Activated gamma-delta T cell (primary cell): ENCODE data around the gene CFLAR.
"Not testable (repeated sequence)": the region's sequence is repeated elsewhere in the genome, so short reads cannot be mapped to it uniquely, and the experiment has no call there.

Experiments used
- DNase-seq: peaks from one replicate; lab custom pipeline; 2025; lab: John Stamatoyannopoulos, UW
- total RNA-seq, 2 donors: gene quantifications; one replicate each; lab custom pipeline; 2026; lab: John Stamatoyannopoulos, UW

The CFLAR gene
- total RNA-seq: 493 to 557 reads per million in 2 donors

DNA sequence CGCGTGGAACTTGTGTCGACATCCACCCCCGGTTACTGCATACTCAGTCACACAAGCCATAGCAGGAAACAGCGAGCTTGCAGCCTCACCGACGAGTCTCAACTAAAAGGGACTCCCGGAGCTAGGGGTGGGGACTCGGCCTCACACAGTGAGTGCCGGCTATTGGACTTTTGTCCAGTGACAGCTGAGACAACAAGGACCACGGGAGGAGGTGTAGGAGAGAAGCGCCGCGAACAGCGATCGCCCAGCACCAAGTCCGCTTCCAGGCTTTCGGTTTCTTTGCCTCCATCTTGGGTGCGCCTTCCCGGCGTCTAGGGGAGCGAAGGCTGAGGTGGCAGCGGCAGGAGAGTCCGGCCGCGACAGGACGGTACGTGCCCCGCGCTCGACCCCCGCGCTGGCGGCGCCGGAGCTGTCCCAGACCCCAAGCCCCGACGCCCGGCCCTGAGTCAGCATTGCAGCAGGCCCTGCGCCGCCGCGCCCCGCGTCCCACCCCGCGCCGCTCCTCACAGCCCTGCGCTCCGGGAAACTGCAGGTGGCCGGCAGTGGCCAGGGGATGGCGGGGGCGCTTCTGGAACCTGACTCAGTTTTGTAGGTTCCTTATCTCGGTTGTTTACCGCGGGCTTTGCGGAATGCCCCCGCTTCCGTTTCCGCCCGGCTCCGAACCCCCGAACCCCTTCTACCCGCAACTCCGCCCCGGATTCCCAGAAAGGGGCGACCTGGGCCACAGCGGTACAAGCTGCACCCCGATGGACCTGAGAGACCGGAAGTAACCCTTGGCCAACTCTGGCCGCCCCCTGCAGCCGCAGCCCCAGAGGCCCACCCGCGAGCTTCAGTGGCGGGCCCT lies at the start of gene CFLAR:
TSS of gene CFLAR (plus strand) at position 50 of the 844 bp plus-strand sequence. CDS start 13,702 bp downstream, outside the sequence.
- peak; percentile 75 for DNase-seq

DNA sequence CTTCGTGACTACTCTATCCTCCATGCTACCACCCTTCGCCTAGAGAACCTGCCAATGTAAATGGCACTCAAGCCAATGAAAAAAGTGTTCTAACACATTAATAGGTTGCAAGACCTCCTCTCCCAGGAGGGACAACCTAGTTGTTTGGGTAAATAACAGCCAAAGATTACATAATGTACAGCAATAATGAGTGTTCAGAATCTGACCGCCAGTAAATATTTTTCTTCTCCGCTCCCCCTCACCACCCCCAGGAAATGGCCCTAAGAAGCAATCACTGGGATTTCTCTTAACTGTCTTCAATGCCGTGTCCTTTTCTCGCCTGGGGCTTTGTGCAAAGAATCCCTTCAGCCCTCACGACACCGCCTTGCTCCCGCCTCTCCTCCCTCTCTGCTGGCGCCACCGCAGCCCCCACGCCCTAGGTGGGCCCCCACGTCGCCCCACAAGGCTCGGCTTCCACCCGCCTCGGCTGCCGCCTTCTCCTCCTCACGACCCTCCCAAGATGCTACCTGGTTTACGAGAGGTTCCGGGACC lies 45.0 kb upstream of the CFLAR start:
- peak; percentile 56 for DNase-seq

DNA sequence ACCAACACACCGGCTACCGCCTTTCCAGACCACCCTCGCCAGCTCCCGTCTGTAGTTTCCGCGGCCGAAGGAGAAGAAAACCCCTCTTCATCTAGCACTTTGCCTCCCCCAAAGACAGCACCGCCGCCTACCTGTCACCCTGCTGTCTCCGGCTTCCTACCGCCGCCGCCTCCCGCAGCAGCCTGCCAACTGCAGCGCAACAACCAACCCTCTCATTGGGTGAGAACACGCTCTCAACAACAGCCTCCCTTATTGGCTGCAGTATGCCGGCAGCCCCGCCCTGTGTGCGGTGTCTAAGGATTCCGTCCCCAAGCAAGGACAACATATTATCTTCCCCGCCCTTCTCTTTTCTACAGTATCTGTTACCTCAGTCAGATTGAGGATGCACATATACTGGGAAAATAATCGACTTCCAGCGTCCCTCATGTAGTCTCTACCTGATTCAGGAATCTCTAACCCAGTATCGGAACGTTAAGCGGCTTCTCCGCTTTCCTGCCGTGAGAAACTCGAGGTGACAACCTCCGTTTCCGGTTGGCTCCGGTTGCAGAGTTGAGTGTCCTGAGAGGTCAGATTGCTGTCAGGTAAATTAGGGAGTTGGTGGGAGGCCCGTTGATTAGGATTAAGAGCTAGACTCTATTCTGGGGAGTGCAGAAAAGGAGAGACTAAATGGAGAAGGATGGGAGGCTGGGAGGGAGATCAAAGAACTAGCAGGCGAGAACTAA lies 44.3 kb upstream of the CFLAR start, which contains the start of the genes HYCC2 and NDUFB3:
TSS of gene HYCC2 (minus strand) at position 193 of the 722 bp plus-strand sequence. CDS start 47,662 bp downstream, outside the sequence.
TSS of gene NDUFB3 (plus strand) at position 523 of the 722 bp plus-strand sequence. CDS start 6,882 bp downstream, outside the sequence.
- peak; percentile 78 for DNase-seq

DNA sequence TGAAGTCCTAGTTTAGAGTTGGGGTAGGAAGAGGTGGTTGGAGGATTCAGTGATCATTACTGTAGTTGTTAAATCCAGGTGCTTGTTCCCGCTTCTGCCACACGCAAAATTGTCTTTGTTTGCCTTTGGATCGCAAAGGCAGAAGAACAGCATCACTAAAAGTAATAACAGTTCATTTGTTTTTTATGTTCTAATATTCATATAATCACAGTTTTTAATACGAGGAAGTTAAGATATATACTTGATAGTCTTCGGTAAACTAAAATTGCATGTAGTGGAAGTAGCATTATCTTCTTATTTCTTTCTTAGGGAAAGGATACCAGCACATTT lies 43.8 kb upstream of the CFLAR start:
- no peak for DNase-seq

DNA sequence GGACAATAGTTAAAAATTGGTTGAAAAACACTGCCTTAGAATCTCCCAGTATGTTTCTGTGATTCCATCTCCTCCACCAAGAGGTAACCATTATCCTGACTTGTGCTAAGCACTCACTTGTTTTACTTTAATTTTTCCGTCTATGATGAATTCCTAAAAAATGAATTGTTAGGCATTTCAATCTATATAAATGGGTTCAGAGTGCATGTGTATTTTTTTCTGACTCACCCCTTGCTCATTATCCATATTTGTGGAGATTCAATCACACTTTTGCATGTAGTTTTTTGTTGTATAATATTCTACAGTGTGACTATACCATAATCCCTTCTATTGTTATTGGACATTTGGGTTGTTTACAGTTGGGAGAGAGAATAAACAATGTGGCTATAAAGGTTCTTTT lies 42.9 kb upstream of the CFLAR start:
- no peak for DNase-seq

DNA sequence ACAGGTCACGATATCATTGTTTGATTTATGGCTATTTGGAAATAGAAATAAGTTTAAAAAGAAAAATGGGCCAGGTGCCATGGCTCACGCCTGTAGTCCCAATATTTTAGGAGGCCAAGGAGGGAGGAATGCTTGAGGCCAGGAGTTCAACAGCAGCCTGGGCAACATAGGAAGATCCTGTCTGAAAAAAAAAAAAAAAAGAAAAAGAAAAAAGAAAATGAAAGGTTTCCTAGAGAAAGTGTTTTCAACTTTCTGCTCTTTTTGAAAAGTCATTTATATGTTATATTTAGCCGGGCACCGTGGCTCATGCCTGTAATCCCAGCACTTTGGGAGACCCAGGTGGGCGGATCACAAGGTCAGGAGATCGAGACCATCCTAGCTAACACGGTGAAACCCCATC lies 41.0 kb upstream of the CFLAR start:
- no peak for DNase-seq

DNA sequence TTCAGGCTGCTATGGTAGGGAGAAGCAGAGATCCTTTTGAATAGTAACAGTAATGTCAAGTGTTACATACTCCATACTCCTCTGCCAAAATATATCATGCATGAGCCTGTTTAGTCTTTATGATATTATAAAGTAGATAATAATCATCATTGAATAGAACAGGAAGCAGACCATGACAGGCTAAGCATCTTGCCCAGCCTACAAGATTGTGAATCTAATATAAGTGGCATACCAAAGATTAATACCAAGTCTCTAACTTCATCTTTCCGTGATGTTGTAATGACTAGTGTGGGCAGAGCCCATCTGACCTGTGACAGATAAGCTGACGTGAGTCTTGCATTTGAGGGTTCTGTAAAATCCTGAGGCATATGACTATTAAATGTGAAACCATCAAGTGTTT lies 31.1 kb upstream of the CFLAR start:
- no peak for DNase-seq

DNA sequence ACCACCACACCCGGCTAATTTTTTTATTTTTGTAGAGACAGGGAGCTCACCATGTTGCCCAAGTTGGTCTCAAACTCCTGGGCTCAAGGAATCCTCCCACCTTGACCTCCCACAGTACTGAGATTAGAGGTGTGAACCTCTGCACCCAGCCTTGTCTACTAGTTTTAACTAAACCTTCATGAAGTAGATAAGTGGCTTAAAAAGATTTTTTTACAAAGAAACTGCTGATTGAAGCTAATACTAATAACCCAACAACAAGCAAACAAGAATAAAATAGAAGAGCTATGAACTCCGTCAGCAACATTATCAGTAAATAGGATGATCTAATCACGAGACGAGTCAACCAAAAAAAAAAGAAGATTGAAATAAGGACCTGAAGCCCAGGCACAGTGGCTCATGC lies 25.4 kb upstream of the CFLAR start:
- no peak for DNase-seq

DNA sequence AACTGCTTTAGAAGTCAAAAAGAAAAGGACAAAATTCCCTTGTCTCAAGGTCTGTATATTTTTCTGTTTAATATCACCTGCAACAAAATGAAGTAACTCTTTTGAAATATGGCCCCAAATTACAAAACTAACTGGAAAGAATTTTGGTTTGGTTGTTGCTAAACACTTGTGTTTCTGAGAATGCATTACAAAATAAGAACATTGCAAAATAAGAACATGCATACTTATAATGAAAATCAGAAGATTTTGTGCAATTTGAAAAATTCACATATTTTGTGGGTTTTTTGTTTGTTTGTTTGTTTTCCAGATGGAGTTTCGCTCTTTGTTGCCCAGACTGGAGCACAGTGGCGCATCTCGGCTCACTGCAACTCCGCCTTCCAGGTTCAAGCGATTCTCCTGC lies 22.4 kb upstream of the CFLAR start:
- DNase-seq: no peak

DNA sequence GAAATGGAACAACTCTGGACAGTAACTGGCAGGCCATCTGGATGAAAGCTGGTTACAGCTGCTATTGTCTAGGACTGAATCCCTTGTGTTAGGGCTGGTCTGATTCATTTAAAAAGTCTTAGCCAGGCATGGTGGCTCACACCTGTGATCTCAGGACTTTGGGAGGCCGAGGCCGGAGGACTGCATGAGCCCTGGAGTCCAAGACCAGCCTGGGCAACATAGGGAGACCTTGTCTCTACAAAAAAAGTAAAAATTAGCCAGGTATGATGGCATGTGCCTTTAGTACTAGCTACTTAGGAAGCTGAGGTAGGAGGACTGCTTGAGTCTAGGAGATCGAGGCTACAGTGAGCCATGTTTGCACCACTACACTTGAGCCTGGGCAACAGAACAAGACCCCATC lies 15.5 kb upstream of the CFLAR start:
- no peak for DNase-seq

DNA sequence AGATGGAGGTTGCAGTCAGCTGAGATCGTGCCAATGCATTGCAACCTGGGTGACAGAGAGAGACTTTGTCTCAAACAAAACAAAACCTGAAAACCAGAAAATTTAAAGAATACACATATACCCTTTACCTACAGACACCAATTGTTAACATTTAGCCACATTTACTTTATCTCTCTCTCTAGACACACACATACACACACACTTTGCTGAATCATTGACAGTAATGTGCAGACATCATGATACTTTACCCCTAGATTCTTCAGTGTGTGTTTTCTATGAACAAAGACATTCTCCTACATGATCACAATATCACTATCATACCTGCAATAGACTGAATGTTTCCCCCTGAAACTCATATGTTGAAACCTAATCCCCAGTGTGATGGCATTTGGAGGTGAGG lies 10.2 kb upstream of the CFLAR start:
- no peak for DNase-seq

DNA sequence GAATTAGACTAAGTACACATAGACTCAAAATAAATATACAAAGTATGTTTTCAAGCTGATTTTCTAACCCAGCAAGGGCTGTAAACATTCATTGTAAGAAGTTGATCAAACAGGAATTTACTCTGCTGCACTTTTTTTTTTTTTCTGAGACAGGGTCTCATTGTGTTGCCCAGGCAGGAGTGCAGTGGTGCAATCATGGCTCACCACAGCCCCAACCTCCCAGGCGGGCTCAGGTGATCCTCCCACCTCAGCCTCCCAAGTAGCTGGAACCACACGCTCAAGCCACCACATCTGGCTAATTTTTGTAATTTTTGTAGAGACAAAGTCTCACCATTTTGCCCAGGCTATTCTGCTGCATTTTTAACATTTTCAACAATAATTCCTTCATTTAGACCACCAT lies 8.3 kb upstream of the CFLAR start:
- DNase-seq: no peak

DNA sequence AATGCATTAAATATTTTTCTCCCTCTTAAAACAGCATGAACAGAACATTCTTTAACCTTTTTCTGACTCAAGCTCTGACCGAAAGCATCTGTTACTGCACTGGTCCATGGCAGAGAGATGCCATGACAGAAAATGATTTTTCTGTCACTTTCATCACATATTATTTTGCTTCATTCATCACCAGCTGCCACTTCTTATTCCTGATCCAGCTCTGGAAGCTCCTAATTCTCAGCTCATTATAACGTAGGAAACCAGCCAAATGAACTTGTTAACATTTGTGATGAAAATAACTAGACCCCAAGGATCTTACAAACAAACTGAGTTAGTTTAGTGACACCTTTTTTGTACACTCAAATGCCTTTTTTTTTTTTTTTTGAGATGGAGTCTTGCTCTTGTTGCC lies 7.6 kb upstream of the CFLAR start:
- no peak for DNase-seq

DNA sequence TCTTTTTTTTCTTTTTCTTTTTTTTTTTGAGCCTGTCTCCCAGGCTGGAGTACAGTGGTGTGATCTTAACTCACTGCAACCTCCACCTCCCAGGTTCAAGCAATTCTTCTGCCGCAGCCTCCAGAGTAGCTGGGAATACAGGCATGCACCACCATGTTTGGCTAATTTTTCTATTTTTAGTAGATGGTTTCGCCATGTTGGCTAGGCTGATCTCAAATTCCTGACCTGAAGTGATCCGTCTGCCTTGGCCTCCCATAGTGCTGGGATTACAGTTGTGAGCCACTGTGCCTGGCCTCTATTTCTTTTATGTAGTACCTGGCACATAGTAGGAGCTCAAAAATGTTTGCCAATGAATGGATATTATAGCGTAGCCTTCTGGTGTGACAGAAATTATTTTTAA lies 6.8 kb upstream of the CFLAR start:
- DNase-seq: no peak

DNA sequence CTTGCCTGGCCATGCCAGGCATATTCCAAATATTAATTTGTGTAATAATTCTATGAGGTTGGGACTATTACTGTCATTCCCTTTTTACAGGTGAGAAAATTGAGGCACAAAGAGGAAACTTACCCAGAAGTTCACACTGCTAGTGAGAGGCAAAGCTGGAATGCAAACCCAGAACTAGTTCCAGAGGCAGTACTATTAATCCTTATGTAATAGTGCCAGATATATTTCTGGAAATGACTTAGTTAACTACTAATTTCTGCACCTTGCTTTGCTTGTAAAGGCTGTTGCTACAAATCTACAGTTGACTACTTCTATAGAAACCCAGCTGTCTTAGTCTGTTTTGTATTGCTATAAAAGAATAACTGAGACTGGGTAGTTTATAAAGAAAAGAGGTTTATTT lies 5.3 kb upstream of the CFLAR start:
- DNase-seq: no peak

DNA sequence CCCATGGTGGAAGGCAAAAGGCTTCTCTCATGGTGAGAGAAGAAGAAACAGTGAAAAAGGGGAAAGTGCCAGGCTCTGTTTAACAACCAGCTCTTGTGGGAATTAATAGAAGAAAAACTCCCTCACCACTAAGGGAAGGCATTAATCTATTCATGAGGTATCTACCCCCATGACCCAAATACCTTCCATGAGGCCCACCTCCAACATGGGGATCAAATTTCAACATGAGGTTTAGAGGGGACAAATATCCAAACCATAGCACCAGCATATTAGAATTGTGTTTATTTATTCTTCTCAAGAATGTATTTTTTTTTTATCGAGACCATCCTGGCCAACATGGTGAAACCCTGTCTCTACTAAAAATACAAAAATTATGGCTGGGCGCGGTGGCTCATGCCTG lies 4.9 kb upstream of the CFLAR start:
- DNase-seq: no peak

DNA sequence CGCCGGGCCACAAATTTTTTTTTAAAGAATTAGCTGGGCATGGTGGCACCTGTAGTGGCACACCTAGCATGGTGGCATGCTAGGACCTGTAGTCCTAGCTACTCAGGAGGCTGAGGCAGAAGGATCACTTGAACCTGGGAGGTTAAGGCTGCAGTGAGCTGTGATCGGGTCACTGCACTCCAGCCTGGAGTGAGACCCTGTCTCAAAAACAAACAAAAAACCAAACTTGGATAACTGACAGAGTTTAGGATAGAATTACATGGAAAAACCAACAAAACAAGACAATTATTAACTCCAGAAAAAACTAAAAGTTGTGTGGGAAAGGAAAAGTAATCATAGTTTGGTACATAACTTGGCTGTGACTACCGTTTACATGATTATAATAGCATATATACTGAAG lies 1.6 kb upstream of the CFLAR start:
- no peak for DNase-seq

DNA sequence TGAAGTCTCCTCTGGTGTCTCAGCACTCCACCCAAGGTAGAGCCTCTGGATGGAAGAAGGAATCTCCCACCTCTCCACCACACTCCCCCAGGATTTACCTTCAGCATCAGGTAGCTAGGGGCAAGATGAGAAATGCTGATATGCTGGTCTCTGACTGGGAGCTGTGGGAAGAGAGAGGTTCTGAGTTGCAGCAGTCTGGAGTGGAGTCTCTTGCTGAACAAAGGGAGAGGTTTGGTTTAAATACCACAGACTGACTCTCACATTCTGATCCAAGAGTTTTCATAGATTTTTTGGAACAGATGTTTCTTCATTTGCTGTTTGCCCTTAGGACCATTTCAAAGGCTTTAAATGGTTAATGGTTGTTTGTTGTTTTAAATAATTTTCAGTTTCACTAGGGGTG lies 1.1 kb upstream of the CFLAR start:
- DNase-seq: no peak

DNA sequence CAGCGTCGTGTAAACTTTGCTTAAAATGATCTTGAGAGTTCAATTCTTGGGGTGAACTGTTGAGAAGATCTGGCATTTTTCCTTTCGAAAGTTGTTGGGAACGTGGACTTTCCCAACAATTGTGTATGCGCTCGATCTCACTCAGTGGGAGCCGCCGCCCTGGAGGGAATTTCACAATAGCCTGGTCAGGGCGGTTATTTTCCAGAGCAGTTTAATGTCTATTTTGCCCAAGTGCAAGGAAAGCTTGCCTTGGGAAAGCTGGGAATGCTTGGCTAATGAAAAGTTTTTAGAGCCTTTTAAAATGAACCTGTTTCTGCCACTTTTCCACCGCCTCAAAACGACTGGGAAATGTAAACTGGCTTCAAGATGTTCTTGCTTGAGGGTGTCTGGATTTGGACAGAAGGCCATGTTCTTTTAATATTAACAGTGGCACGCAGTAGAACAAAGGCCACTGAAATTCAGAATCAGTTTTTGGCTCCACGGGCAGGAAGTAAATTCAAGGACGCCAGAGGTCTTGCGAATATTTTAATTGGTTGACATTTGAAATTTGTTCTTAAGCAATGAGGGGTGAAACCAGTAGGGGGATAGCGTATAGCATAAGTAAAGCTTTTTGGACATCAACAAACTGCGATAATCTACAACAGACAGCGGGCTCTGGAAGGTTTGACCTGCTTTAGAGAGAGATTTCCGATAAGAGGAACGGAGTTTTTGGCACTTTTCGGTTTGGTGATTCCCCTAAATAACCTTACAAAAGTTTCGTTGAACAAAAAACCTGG lies 1.2 kb downstream of the CFLAR start:
- no peak for DNase-seq

DNA sequence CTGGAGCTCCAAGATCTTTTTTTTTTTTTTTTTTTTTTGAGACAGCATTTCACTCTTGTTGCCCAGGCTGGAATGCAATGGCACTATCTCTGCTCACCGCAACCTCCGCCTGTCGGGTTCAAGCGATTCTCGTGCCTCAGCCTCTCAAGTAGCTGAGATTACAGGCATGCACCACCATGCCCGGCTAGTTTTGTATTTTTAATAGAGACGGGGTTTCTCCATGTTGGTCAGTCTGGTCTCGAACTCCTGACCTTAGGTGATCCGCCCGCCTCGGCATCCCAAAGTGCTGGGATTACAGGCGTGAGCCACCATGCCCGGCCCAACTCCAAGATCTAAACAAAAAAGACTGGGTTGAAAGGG lies 1.8 kb downstream of the CFLAR start:
- DNase-seq: not testable (repeated sequence)

DNA sequence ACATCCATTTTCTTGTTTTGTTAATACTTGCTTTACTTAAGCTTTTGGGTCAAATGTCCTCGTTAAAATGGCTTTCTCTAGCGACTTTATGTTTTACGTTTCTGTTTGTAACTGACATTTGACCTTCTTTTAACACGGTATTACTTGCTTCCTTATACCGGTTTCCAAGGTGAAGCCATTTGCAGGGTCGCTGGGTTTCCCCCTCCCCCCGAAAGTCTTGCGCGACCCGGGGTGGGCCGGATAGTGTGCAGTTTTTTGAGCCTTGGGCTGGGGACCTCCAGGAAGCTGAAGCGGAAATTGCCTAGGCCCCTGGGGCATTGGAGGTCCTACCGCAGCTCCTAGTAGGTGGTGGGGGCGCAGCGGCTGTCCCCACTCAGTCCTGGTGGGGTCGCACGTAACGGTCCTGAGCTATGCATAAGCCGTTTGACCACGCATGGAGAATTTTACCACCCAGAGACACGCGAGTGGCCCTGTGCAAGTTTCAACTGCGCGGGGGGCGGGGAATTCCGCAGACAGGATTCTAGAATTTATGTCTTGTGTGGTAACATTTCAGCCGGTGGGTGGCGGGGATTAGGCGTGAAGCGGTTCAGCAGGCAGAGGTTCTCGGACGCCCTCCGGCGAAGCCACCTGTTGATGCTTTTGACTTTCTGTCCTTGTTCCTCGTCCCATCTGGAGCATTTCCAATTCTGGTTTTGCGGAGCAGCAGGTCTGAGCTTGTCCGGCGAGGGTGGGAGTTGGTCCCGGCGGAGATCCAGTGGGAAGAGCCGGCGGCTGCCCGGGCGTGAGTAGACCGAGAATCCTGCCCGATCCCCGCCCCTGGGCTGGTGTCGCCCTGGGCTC lies 2.4 kb downstream of the CFLAR start:
- peak; percentile 39 for DNase-seq
